NCI-H146 treated with DMSO at 0.1 percent for 48 hours (cell line): ENCODE results near the gene IFNL1.
"Not testable (repeated sequence)": the region's sequence is repeated elsewhere in the genome, so short reads cannot be mapped to it uniquely, and the experiment has no call there.

Experiments
- DNase-seq: peaks from one replicate; lab custom pipeline; 2025; ENCODE audit not compliant: unreplicated experiment; lab: John Stamatoyannopoulos, UW

Gene IFNL1

DNA sequence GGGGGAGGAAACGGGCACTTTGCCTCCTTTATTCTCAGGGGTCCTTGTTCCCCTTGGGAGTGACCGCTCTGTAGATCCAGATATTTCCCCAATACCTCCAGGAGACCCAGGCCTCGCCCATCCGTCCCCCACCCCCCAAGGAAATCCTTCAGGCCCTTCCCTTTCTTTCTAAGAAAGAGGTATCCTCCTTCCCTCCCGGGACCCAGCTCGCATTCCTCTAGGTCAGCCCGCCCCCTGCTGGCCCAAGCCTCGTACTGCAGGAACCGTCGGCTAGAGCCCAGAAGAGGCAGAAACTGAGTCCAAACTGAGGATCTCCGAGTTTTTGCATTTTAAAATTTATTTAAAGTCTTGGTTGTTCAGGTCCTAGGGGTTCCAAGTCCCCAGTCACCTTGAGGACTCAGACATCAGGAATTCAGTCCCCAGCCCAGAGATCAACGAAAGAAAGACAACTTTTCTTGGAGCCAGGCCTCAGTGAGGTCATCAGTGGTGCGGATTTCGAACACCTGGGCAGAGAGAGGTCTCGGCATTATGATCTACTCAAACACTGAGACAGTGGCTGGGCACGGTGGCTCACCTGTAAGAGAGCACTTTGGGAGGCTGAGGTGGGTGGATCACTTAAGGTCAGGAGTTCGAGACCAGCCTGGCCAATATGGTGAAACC is 32.0 kb downstream of the IFNL1 start:
- DNase-seq, result peak; percentile 61

DNA sequence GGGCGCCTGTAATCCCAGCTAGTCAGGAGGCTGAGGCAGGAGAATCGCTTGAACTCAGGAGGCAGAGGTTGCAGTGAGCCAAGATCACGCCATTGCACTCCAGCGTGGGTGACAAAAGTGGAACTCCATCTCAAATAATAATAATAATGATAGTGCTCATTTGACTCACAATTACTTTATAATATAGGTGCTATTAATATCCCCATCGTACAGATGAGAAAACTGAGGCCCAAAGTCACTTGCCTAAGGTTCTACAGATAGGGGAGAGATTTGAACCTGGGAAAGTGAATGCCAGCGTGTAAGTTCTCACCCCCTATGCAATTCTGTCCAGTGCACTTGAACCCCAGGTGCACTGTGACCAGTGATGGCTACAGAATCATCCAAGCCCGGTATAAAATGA is 33.7 kb downstream of the IFNL1 start:
- DNase-seq, result no peak

GRCh38 chr19:39332293-39332692 is 36.1 kb downstream of the IFNL1 start:
- no peak for DNase-seq

GRCh38 chr19:39332738-39333137 is 36.5 kb downstream of the IFNL1 start:
- not testable (repeated sequence) for DNase-seq

DNA sequence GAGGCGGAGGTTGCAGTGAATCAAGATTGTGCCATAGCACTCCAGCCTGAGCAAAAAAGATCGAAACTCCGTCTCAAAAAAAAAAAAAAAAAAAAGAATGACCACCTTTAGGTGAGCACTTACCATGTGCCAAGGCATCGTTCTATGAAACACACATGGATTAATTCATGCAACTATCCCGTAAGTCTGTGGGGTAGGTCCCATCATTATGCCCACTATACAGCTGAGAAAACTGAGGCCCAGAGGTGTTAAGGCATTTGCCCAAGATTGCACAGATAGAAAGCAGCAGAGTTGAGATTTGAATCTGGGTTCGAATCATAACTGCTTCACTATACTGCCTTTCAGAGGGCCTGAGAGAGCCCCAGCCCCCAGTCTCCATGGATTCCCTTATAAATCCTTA is 37.3 kb downstream of the IFNL1 start:
- no peak for DNase-seq

GRCh38 chr19:39334444-39334976 is 38.3 kb downstream of the IFNL1 start:
- no peak for DNase-seq

DNA sequence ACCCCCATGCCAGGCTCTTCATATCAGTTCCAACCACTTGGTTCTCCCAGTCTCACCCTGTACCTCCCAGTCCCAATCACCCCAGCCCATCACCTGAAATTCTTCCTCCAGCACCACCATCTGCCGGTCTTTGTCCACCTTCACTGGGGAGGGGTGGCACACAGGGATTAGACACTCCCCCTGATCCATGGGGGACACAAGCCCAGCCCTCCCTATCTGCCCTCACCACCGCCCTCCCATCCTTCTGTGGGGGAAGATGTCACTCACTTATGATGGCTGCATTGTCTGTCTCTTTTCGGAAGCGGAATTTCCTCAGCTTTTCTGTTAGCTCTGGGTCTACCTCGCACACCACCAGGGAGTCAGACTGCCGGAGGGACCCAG is 39.0 kb downstream of the IFNL1 start:
- DNase-seq, result no peak

GRCh38 chr19:39336483-39336882 is 40.3 kb downstream of the IFNL1 start:
- no peak for DNase-seq

- DNase-seq, result no peak
Measured at GRCh38 chr19:39339674-39340073, 43.5 kb downstream of the IFNL1 start.

- not testable (repeated sequence) for DNase-seq
Measured at GRCh38 chr19:39340156-39340555, 43.9 kb downstream of the IFNL1 start.

- DNase-seq, result no peak
Measured at GRCh38 chr19:39341129-39341718, 45.0 kb downstream of the IFNL1 start.

DNA sequence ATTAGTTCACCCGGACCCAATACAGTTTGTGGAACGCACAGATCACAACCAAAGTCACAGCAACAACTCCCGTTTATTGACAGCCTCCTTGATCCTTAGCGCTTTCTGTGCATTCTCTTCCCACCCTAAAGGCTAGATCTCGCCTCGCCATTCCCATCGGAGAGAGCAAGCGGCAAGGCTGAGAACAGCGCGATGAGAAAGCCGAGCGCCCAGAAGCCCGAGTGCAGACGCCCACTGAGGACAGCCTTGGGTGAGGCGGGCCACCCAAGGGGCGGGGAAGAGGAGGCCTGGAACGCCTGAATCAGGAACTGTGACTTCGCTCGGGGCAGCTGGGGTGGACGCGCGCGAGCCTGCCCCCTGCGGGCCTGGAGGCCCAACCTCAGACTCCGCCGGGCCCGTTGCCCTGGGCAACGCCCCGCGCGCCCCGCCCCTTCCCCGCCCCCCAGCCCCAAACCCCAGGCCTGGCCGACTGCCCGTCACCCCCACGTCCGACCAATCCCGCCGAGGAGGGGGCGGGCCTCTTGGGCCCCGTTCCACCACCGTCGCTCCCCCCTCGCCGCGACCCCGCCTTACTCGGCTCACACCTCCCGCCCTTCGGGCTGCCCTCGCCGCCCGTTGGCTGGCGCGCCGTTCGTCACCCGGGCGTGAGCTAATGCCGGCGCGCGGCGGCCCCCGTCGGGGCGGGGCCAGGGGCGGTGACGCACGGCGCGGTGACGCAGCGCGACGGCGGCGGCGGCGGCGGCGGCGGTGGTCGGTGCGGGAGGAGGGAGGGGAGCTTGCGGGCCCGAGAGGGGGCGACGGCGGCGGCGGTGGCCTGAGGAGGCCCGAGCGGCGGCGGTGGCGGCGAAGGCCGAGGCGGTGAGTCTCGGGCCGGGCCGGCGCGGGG is 45.8 kb downstream of the IFNL1 start, which contains the start of gene SAMD4B:
TSS of gene SAMD4B (plus strand) at position 703 of the 886 bp plus-strand sequence. CDS start 14,473 bp downstream, outside the sequence.
- DNase-seq, result peak; percentile 97

- DNase-seq, result no peak
Measured at GRCh38 chr19:39342647-39343305, 46.6 kb downstream of the IFNL1 start.

DNA sequence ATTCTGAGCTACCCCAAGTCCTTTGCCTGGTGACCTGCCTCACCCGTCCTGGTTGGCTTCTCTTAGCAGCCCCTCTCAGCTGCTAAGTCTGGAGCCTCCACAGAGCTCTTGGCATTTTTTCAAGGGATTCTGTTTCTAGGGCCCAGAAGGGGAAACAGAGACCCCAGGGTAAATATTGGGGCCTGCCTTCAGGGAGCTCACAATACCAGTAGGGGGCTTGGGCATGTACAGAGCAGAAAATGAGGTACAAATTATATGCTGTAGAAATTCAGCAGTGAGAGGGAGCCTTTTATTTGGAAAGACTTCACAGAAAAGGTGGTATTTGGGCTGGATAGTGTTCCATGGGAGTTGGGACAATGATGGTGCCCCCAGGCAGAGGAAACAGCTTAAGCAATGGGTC is 49.7 kb downstream of the IFNL1 start:
- no peak for DNase-seq

DNA sequence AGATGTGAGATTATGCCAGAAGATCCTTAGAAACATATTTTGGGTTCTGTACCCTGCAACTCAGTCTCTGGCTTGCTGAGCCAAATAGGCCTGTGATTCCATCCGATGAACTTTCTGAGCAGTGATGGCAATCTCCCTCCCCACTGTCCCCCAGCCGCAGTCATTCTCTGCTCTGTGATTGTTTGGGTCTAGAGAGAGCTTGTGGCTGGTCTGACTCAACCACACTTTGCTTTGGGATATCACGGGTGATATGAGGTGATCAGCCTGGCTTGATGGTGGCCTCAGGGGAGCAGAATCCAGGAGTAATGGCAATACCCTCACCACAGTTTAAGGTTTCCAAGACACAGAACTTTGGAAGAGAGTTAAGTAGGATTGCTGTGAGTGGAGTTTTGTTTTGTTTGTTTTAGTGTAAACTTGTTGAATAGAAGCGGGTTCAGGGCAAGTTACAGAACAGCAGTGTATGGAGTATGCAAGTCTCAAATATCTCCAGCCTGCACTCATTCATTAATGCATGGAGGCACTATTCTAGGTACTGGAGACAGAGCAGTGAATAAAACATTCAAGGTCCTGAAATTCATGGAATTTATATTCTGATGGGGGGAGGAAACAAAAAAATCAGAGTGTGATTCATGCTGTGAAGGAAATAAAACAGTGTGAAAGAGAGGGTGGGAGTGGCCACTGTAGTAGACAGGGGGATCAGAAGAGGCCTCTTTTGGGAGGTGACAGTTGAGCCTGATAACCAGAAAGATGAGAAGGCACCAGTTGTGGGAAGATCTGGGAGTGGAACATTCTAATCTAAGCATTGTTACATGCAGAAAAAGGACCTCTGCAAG is 51.3 kb downstream of the IFNL1 start:
- DNase-seq, result no peak
